RWPE1 (cell line): ENCODE data around the gene GRM5.

Source experiments
- CTCF ChIA-PET: fragments of 350-600 bp; sonication (Branson Sonifier 250); formaldehyde crosslinking; extraction: SDS; loops from one replicate; lab custom pipeline; 2021; lab: Yijun Ruan, JAX
- POLR2A ChIA-PET: fragments of 400-600 bp; formaldehyde crosslinking; extraction: SDS; loops from one replicate; lab custom pipeline; 2020; ENCODE audit warnings: antibody characterized with exemption; ENCODE audit not compliant: low non-redundant PET; lab: Yijun Ruan, JAX
- DNase-seq: peaks from one replicate; pipeline ENCODE4 v3.0.0; 2012; ENCODE audit warnings: low spot score
- H3K27ac ChIP-seq: fragments of 450-650 bp; 2 replicates; pipeline ENCODE4 v1.5.1; 2017
- CTCF ChIP-seq: fragments of 450-650 bp; conservative IDR thresholded peaks from 2 replicates; pipeline ENCODE4 v1.5.1; 2017; ENCODE audit warnings: low read depth, mild to moderate bottlenecking

The GRM5 gene

GRCh38 chr11:88632163-88632562 is 433.6 kb downstream of the GRM5 start:
- ChIA-PET CTCF (interaction anchor here (0.6 kb wide), 1 partner anchor 371 kb away, joined by 3 read pairs; no protein-coding TSS in a partner anchor), POLR2A (no interaction called here)
- TF ChIP-seq CTCF = no peak
- H3K27ac ChIP-seq = no peak overlapping the region
- DNase-seq = no peak

- peak; percentile 20 for DNase-seq
- no peak overlapping the region for H3K27ac ChIP-seq
- CTCF ChIA-PET = no interaction called here
- POLR2A ChIA-PET = no interaction called here
- TF ChIP-seq CTCF = no peak
Observed at GRCh38 chr11:88631497-88631896, 434.3 kb downstream of the GRM5 start.

GRCh38 chr11:88629496-88629895 is 436.3 kb downstream of the GRM5 start:
- POLR2A ChIA-PET = no interaction called here
- no peak for TF ChIP-seq CTCF
- H3K27ac ChIP-seq = no peak overlapping the region
- DNase-seq = no peak
- CTCF ChIA-PET = interaction anchor here (0.6 kb wide), 1 partner anchor 924 kb away, joined by 3 read pairs; no protein-coding TSS in a partner anchor

- TF ChIP-seq CTCF = no peak
- no peak overlapping the region for H3K27ac ChIP-seq
- POLR2A ChIA-PET = interaction anchor here (0.7 kb wide), 1 partner anchor 9 kb away, joined by 3 read pairs; no protein-coding TSS in a partner anchor
- DNase-seq = no peak
- CTCF ChIA-PET = no interaction called here
Observed at GRCh38 chr11:88626216-88626615, 439.6 kb downstream of the GRM5 start.

- H3K27ac ChIP-seq = no peak overlapping the region
- no peak for TF ChIP-seq CTCF
- no peak for DNase-seq
- POLR2A ChIA-PET = no interaction called here
- CTCF ChIA-PET = no interaction called here
Observed at GRCh38 chr11:88623531-88623930, 442.3 kb downstream of the GRM5 start.

- CTCF ChIA-PET = no interaction called here
- POLR2A ChIA-PET = no interaction called here
Observed at GRCh38 chr11:88620568-88621130, 445.1 kb downstream of the GRM5 start.

More at GRCh38 chr11:88620568-88621130, 445.1 kb downstream of the GRM5 start:
- no peak overlapping the region for H3K27ac ChIP-seq
- DNase-seq = no peak
- TF ChIP-seq CTCF = no peak
